Gastroesophageal sphincter (tissue), 3 donors: ENCODE data around the gene ADAMTSL3.

ENCODE experiments used
- POLR2A ChIP-seq, 2 donors: fragments of 450-650 bp; IDR thresholded peaks; one replicate each; pipeline ENCODE4 v1.6.1; 2017; ENCODE audit warnings: antibody characterized with exemption in 2 of 2, mild to moderate bottlenecking in 2 of 2, moderate library complexity in 1 of 2
- POLR2AphosphoS5 ChIP-seq: sonication (generic); formaldehyde crosslinking; IDR thresholded peaks from one replicate; pipeline ENCODE4 v1.6.1; 2017; ENCODE audit warnings: antibody characterized with exemption
- TF ChIP-seq, protein P1 (sequence below), 4 experiments: fragments of 200-600 bp in 2 of 4; fragments of 450-650 bp in 2 of 4; sonication (generic) in 1 of 4; IDR thresholded peaks; one replicate each; pipeline ENCODE4 v1.5.1; 2017 to 2019; ENCODE audit warnings: antibody characterized with exemption in 4 of 4, mild to moderate bottlenecking in 2 of 4, moderate library complexity in 2 of 4

DNA sequence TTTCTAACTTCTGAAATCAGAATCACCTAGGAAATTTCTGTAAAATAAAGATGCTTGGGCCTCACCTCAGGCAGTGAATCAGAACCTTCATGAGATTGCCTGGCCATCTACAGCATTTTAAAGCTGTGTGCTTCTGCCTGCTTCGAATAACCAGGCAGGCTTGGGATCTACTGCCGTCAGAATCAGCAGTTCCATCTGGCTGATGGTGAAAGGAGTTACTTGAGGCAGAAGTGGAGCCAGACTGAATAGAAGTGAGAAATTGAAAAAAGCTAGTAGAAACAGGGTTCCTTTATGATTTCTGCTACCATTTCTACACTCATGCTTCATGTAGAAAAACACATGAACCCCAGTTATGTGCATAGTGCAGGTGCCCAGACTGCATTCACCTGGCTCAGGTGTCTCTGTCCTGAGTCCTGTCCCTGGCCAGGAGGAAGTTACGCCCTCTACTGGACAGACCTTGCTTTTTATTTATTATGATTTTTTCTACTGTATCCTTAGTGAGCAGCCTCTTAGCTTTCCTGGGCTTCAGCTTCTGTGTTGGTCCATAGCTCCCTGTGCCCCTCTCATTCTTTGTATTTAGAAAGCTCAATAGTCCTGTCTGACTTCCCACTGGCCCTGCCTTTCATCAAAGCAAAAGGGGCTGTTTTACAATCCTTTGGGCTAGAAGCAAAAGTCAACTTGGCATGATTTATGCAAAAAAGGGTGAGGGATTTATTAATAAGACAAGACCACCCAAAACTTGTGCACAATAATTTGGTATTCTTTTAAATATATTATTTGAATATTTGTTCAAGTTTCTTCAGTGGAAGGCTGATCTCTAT is 380.9 kb downstream of the ADAMTSL3 start:
- TF ChIP-seq, protein P1, sequence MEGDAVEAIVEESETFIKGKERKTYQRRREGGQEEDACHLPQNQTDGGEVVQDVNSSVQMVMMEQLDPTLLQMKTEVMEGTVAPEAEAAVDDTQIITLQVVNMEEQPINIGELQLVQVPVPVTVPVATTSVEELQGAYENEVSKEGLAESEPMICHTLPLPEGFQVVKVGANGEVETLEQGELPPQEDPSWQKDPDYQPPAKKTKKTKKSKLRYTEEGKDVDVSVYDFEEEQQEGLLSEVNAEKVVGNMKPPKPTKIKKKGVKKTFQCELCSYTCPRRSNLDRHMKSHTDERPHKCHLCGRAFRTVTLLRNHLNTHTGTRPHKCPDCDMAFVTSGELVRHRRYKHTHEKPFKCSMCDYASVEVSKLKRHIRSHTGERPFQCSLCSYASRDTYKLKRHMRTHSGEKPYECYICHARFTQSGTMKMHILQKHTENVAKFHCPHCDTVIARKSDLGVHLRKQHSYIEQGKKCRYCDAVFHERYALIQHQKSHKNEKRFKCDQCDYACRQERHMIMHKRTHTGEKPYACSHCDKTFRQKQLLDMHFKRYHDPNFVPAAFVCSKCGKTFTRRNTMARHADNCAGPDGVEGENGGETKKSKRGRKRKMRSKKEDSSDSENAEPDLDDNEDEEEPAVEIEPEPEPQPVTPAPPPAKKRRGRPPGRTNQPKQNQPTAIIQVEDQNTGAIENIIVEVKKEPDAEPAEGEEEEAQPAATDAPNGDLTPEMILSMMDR (IDR thresholded peaks at IDR 0.05): peak in 2 of 4 experiments; percentile 6 to 38
- no peak for TF ChIP-seq POLR2A (IDR thresholded peaks at IDR 0.05)
- TF ChIP-seq POLR2AphosphoS5: no peak
